B cell (primary cell): ENCODE measurements around the gene EPHA2. TPM values are rescaled to one million over a fixed set of nuclear protein-coding genes. Genes with fewer than 3 reads are reported as not detected.

ENCODE experiments used
- ATAC-seq: fragments of 200-7000 bp; cut with Tn5 transposase; one replicate; pipeline ENCODE4 v1.10.0; 2021; ENCODE audit warnings: low read depth, mild to moderate bottlenecking, moderate number of reproducible peaks, moderate library complexity
- CTCF ChIA-PET: fragments of 350-600 bp; sonication (Branson Sonifier 250); formaldehyde crosslinking; loops from one replicate; lab custom pipeline; 2021; ENCODE audit warnings: antibody characterized with exemption, inconsistent platforms; lab: Charles Lee
- POLR2A ChIA-PET: fragments of 350-600 bp; sonication (Branson Sonifier 250); formaldehyde crosslinking; loops from one replicate; lab custom pipeline; 2021; ENCODE audit warnings: antibody characterized with exemption; lab: Charles Lee
- DNase-seq: peaks from one replicate; pipeline ENCODE4 v3.0.0; 2013
- H2AFZ ChIP-seq: 2 replicates; pipeline ENCODE4 v1.6.1; 2012; ENCODE audit warnings: mild to moderate bottlenecking, low read depth, low read length; ENCODE audit not compliant: insufficient read depth, poor library complexity, severe bottlenecking
- H3K27ac ChIP-seq, 2 donors: 1 replicate in 1 of 2; 2 replicates in 1 of 2; pipeline ENCODE4 v1.5.1; 2012 to 2013; ENCODE audit warnings: low read length in 2 of 2, mild to moderate bottlenecking in 2 of 2, moderate library complexity in 1 of 2
- H3K27me3 ChIP-seq, 4 experiments: fragments of 200-600 bp in 1 of 4; sonication (generic) in 1 of 4; replicated peaks in 1 of 4; 1 replicate in 2 of 4; 2 replicates in 2 of 4; pipeline versions ENCODE4 v1.6.1 to v1.7.0; 2013 to 2016; ENCODE audit warnings: low read length in 3 of 4, mild to moderate bottlenecking in 2 of 4, mixed read lengths in 1 of 4, moderate library complexity in 1 of 4; ENCODE audit not compliant: insufficient read depth in 4 of 4, control insufficient read depth in 3 of 4; ENCODE audit errors: control extremely low read depth in 1 of 4
- H3K36me3 ChIP-seq, 2 experiments: replicated peaks in 1 of 2; 1 replicate in 1 of 2; 2 replicates in 1 of 2; pipeline versions ENCODE4 v1.6.1 to v1.7.1; 2013; ENCODE audit warnings: low read length in 1 of 2; ENCODE audit not compliant: insufficient read depth in 2 of 2, control insufficient read depth in 1 of 2; ENCODE audit errors: control extremely low read depth in 1 of 2, extremely low read depth in 1 of 2
- H3K4me1 ChIP-seq, 2 donors: fragments of 200-600 bp in 1 of 2; sonication (generic) in 1 of 2; 1 replicate in 1 of 2; 2 replicates in 1 of 2; pipeline versions ENCODE4 v1.5.1 to v1.6.1; 2013 to 2017; ENCODE audit warnings: low read length in 2 of 2; ENCODE audit not compliant: control insufficient read depth in 2 of 2, insufficient read depth in 2 of 2
- H3K4me2 ChIP-seq: replicated peaks from 2 replicates; pipeline ENCODE3; 2012; ENCODE audit warnings: mild to moderate bottlenecking, low read depth, low read length; ENCODE audit not compliant: poor library complexity, severe bottlenecking
- H3K4me3 ChIP-seq, 5 experiments: fragments of 200-600 bp in 1 of 5; sonication (generic) in 1 of 5; 1 replicate in 3 of 5; 2 replicates in 2 of 5; pipeline versions ENCODE4 v1.5.1 to v1.7.0; 2011 to 2016; ENCODE audit warnings: low read length in 4 of 5, mild to moderate bottlenecking in 4 of 5, low read depth in 2 of 5, control low read depth in 1 of 5, moderate library complexity in 1 of 5; ENCODE audit not compliant: insufficient read depth in 1 of 5; ENCODE audit errors: control extremely low read depth in 1 of 5, extremely low read depth in 1 of 5
- H3K79me2 ChIP-seq: fragments of 200-600 bp; sonication (generic); one replicate; pipeline ENCODE4 v1.6.0; 2016; ENCODE audit warnings: low read length; ENCODE audit not compliant: control insufficient read depth, insufficient read depth
- H3K9ac ChIP-seq: fragments of 200-600 bp; sonication (generic); 2 replicates; pipeline ENCODE4 v1.6.1; 2017; ENCODE audit warnings: mild to moderate bottlenecking, low read length, moderate library complexity
- H3K9me3 ChIP-seq, 3 donors: one replicate each; pipeline versions ENCODE4 v1.6.1 to v1.7.1; 2013; ENCODE audit warnings: low read length in 2 of 3; ENCODE audit not compliant: control insufficient read depth in 2 of 3, insufficient read depth in 1 of 3; ENCODE audit errors: control extremely low read depth in 1 of 3
- H4K20me1 ChIP-seq: 2 replicates; pipeline ENCODE4 v1.6.0; 2012; ENCODE audit warnings: mild to moderate bottlenecking, low read length; ENCODE audit not compliant: insufficient read depth, control insufficient read depth, poor library complexity, severe bottlenecking
- H3K27ac Mint-ChIP-seq: one replicate; pipeline ENCODE4 v1.8.0; 2021; ENCODE audit warnings: mixed read lengths
- H3K27me3 Mint-ChIP-seq: one replicate; pipeline ENCODE4 v1.8.0; 2021; ENCODE audit warnings: mixed read lengths
- H3K4me1 Mint-ChIP-seq: one replicate; pipeline ENCODE4 v1.8.0; 2021; ENCODE audit warnings: mixed read lengths
- H3K4me3 Mint-ChIP-seq: one replicate; pipeline ENCODE4 v1.8.0; 2021; ENCODE audit warnings: mixed read lengths
- H3K9me3 Mint-ChIP-seq: one replicate; pipeline ENCODE4 v1.8.0; 2022; ENCODE audit warnings: mixed read lengths; ENCODE audit not compliant: insufficient read depth
- CTCF ChIP-seq: fragments of 200-600 bp; IDR thresholded peaks from one replicate; pipeline ENCODE4 v1.8.0; 2022; ENCODE audit warnings: antibody characterized with exemption, mild to moderate bottlenecking
- EZH2 ChIP-seq: IDR thresholded peaks from 2 replicates; pipeline ENCODE4 v1.6.1; 2012; ENCODE audit warnings: borderline replicate concordance, low read depth, mild to moderate bottlenecking, moderate library complexity, low read length; ENCODE audit not compliant: insufficient read depth, poor library complexity, severe bottlenecking
- WGBS: methylation state at CpG from one replicate; pipeline ENCODE4 v1.1.5; 2013; ENCODE audit warnings: missing lambda C conversion rate; ENCODE audit not compliant: insufficient coverage; 5-methylcytosine and 5-hydroxymethylcytosine counted together
- intact Hi-C: fragments of 100-400 bp; cut with micrococcal nuclease; formaldehyde crosslinking; loops from one replicate; pipeline ENCODE4 v1.10.0; 2022
- polyA plus RNA-seq: library from polyadenylated mRNA; depleted of rRNA; stranded (reverse); fragments of >200 nt; gene quantifications from 2 replicates; pipeline ENCODE4 v1.2.3, GENCODE V29; 2012
- total RNA-seq, 2 donors: library from RNA; stranded (reverse); fragments of 120-200 nt in 1 of 2; gene quantifications; 1 replicate in 1 of 2; 2 replicates in 1 of 2; pipeline versions ENCODE4 v1.2.3 to v1.2.4, GENCODE V29; 2013 to 2022

EPHA2 gene
- total and polyA plus RNA-seq, 2 donors (not counting 1 experiment from before 2014, with no cell fraction given), result 0.12 TPM; not detected in 1

- Histone ChIP-seq H3K4me2 (no peak overlapping the region), H3K36me3 (no peaks in the 10 kb centered on the region), H3K9ac (no peak overlapping the region), H3K9me3 (no peaks in the 10 kb centered on the region), H3K27me3 (peaks cover 0 to 23% (median 8%) of the 10 kb centered on the region in 4 experiments), H4K20me1 (no peaks in the 10 kb centered on the region), H3K79me2 (no peaks in the 10 kb centered on the region), H3K4me1 (peaks cover 10 to 19% of the 10 kb centered on the region in 2 donors), H2AFZ (no peak overlapping the region), H3K27ac (no peak overlapping the region), H3K4me3 (no peak overlapping the region)
- TF ChIP-seq EZH2, result no peak
- no peak for TF ChIP-seq CTCF
- H3K27ac Mint-ChIP-seq, result no peak overlapping the region
- 91% methylated on average over 9 of the region's 12 CpGs for WGBS
- ATAC-seq (no peak), DNase-seq (no peak)
- H3K4me3 Mint-ChIP-seq, result no peak overlapping the region
- intact Hi-C loops, result loop anchor here (2.0 to 5.0 kb wide), 2 partner anchors 159 to 535 kb away; partner anchors contain the start of genes CPLANE2 and NBPF1
- CTCF ChIA-PET, result interaction anchor here (0.6 to 10.8 kb wide), 13 partner anchors 8 to 287 kb away, joined by 3 to 237 read pairs (median 6); no protein-coding TSS in a partner anchor
- POLR2A ChIA-PET, result no interaction called here
- no peaks in the 10 kb centered on the region for H3K9me3 Mint-ChIP-seq
- H3K27me3 Mint-ChIP-seq, result peaks cover 13% of the 10 kb centered on the region
- peaks cover 16% of the 10 kb centered on the region for H3K4me1 Mint-ChIP-seq
These were observed 78.2 kb downstream of the EPHA2 start for GRCh38 chr1:16077406-16078245.

- Histone ChIP-seq H3K9ac (no peak overlapping the region), H3K27me3 (peaks cover 0 to 31% (median 12%) of the 10 kb centered on the region in 4 experiments), H4K20me1 (no peaks in the 10 kb centered on the region), H3K4me3 (no peak overlapping the region), H3K79me2 (no peaks in the 10 kb centered on the region), H3K4me2 (no peak overlapping the region), H2AFZ (no peak overlapping the region), H3K9me3 (no peaks in the 10 kb centered on the region), H3K27ac (no peak overlapping the region), H3K36me3 (no peaks in the 10 kb centered on the region), H3K4me1 (peaks cover 10 to 19% of the 10 kb centered on the region in 2 donors)
- ATAC-seq (no peak), DNase-seq (no peak)
- POLR2A ChIA-PET, result no interaction called here
- H3K9me3 Mint-ChIP-seq, result no peaks in the 10 kb centered on the region
- TF ChIP-seq EZH2, result no peak
- no peak for TF ChIP-seq CTCF
- H3K27me3 Mint-ChIP-seq, result peaks cover 16% of the 10 kb centered on the region
- 92% methylated on average over 9 of the region's 11 CpGs for WGBS
- no peak overlapping the region for H3K4me3 Mint-ChIP-seq
- intact Hi-C loops, result loop anchor here (5.0 kb wide), 1 partner anchor 535 kb away; the partner anchor contains the start of gene NBPF1
- CTCF ChIA-PET, result interaction anchor here (2.6 to 10.8 kb wide), 3 partner anchors 67 to 167 kb away, joined by 9 to 237 read pairs (median 93); no protein-coding TSS in a partner anchor
- peaks cover 18% of the 10 kb centered on the region for H3K4me1 Mint-ChIP-seq
- H3K27ac Mint-ChIP-seq, result no peak overlapping the region
These were observed 79.0 kb downstream of the EPHA2 start for GRCh38 chr1:16076865-16077238.
